ENCODE data around the gene ADAMTSL2.

Gene ADAMTSL2

GRCh38 chr9:133601746-133602145 lies 67.2 kb downstream of the ADAMTSL2 start:
- no peak for TF ChIP-seq CTCF (IDR thresholded peaks at IDR 0.05; ENCODE audit: low read depth, low read length, missing control alignments)
- no peak overlapping the region for H3K4me3 ChIP-seq (replicated peaks; ENCODE audit: low read depth, low read length)
- DNase-seq (ENCODE audit: extremely low read depth, low read depth), result no peak

GRCh38 chr9:133602277-133602676 lies 67.8 kb downstream of the ADAMTSL2 start:
- no peak for TF ChIP-seq CTCF (IDR thresholded peaks at IDR 0.05; ENCODE audit: low read depth, low read length, missing control alignments)
- DNase-seq (ENCODE audit: extremely low read depth, low read depth), result no peak
- H3K4me3 ChIP-seq (replicated peaks; ENCODE audit: low read depth, low read length), result no peak overlapping the region

- no peak overlapping the region for H3K4me3 ChIP-seq (replicated peaks; ENCODE audit: low read depth, low read length)
- TF ChIP-seq CTCF (IDR thresholded peaks at IDR 0.05; ENCODE audit: low read depth, low read length, missing control alignments), result no peak
- no peak for DNase-seq (ENCODE audit: extremely low read depth, low read depth)
These were observed 68.8 kb downstream of the ADAMTSL2 start for GRCh38 chr9:133603135-133603927.

- TF ChIP-seq CTCF (IDR thresholded peaks at IDR 0.05; ENCODE audit: low read depth, low read length, missing control alignments), result no peak
- no peak for DNase-seq (ENCODE audit: extremely low read depth, low read depth)
- no peak overlapping the region for H3K4me3 ChIP-seq (replicated peaks; ENCODE audit: low read depth, low read length)
These were observed 69.7 kb downstream of the ADAMTSL2 start for GRCh38 chr9:133604214-133604613.

- no peak for DNase-seq (ENCODE audit: extremely low read depth, low read depth)
- H3K4me3 ChIP-seq (replicated peaks; ENCODE audit: low read depth, low read length), result no peak overlapping the region
- TF ChIP-seq CTCF (IDR thresholded peaks at IDR 0.05; ENCODE audit: low read depth, low read length, missing control alignments), result no peak
These were observed 70.4 kb downstream of the ADAMTSL2 start for GRCh38 chr9:133604856-133605255.

GRCh38 chr9:133605446-133605845 lies 70.9 kb downstream of the ADAMTSL2 start:
- no peak for TF ChIP-seq CTCF (IDR thresholded peaks at IDR 0.05; ENCODE audit: low read depth, low read length, missing control alignments)
- DNase-seq (ENCODE audit: extremely low read depth, low read depth), result no peak
- no peak overlapping the region for H3K4me3 ChIP-seq (replicated peaks; ENCODE audit: low read depth, low read length)

All from HFF-Myc (cell line).